HepG2 (cell line): ENCODE data around the gene TUT1. TPM values are rescaled to one million over a fixed set of nuclear protein-coding genes. Genes with fewer than 3 reads are reported as not detected.

Experiments used
- DBP ChIP-seq: sonication (generic); formaldehyde crosslinking; IDR thresholded peaks from 2 replicates; pipeline ENCODE4 v1.4.0; 2020; ENCODE audit warnings: missing genetic modification reagents; ENCODE audit errors: not compliant biosample characterization
- FUBP1 ChIP-seq: sonication (generic); formaldehyde crosslinking; IDR thresholded peaks from 2 replicates; pipeline ENCODE4 v1.5.1; 2020; ENCODE audit warnings: missing genetic modification reagents, mild to moderate bottlenecking, borderline replicate concordance
- GMEB1 ChIP-seq: sonication (generic); formaldehyde crosslinking; IDR thresholded peaks from 2 replicates; pipeline ENCODE4 v1.5.1; 2020; ENCODE audit warnings: missing genetic modification reagents, mild to moderate bottlenecking, borderline replicate concordance
- HMG20B ChIP-seq: conservative IDR thresholded peaks from 2 replicates; pipeline ENCODE4 v1.6.1; 2016; ENCODE audit warnings: missing genetic modification reagents, missing compliant biosample characterization
- LRRFIP1 ChIP-seq: sonication (generic); formaldehyde crosslinking; conservative IDR thresholded peaks from 2 replicates; pipeline ENCODE4 v1.4.0; 2020; ENCODE audit warnings: missing genetic modification reagents
- MIXL1 ChIP-seq: IDR thresholded peaks from 2 replicates; pipeline ENCODE4 v1.6.1; 2016
- PHB2 ChIP-seq: fragments of 450-650 bp; IDR thresholded peaks from 2 replicates; pipeline ENCODE4 v1.6.1; 2018; ENCODE audit not compliant: partially characterized antibody
- PITX1 ChIP-seq: sonication (generic); formaldehyde crosslinking; IDR thresholded peaks from 2 replicates; pipeline ENCODE4 v1.5.1; 2020; ENCODE audit warnings: mild to moderate bottlenecking, missing genetic modification reagents
- RELA ChIP-seq: sonication (generic); formaldehyde crosslinking; IDR thresholded peaks from 2 replicates; pipeline ENCODE4 v1.4.0; 2020; ENCODE audit warnings: missing genetic modification reagents
- RFX3 ChIP-seq: IDR thresholded peaks from 2 replicates; pipeline ENCODE4 v1.6.1; 2016; ENCODE audit warnings: missing biosample characterization, missing genetic modification reagents
- TFDP2 ChIP-seq: sonication (generic); formaldehyde crosslinking; IDR thresholded peaks from 2 replicates; pipeline ENCODE4 v1.4.0; 2020; ENCODE audit warnings: missing genetic modification reagents
- TIGD3 ChIP-seq: sonication (generic); formaldehyde crosslinking; IDR thresholded peaks from 2 replicates; pipeline ENCODE4 v1.5.1; 2020; ENCODE audit warnings: mild to moderate bottlenecking, missing genetic modification reagents, borderline replicate concordance
- ZNF251 ChIP-seq: sonication (generic); formaldehyde crosslinking; IDR thresholded peaks from 2 replicates; pipeline ENCODE4 v1.9.0; 2021; ENCODE audit warnings: mild to moderate bottlenecking, missing genetic modification reagents
- ZNF256 ChIP-seq: sonication (generic); formaldehyde crosslinking; conservative IDR thresholded peaks from 2 replicates; pipeline ENCODE4 v1.4.0; 2020; ENCODE audit warnings: missing genetic modification reagents
- ZNF263 ChIP-seq: sonication (generic); formaldehyde crosslinking; IDR thresholded peaks from 2 replicates; pipeline ENCODE4 v1.4.0; 2020; ENCODE audit warnings: missing genetic modification reagents
- ZNF558 ChIP-seq: sonication (generic); formaldehyde crosslinking; IDR thresholded peaks from 2 replicates; pipeline ENCODE4 v1.9.0; 2022; ENCODE audit warnings: mild to moderate bottlenecking, missing genetic modification reagents, borderline replicate concordance
- ZSCAN5A ChIP-seq: sonication (generic); formaldehyde crosslinking; IDR thresholded peaks from 2 replicates; pipeline ENCODE4 v1.8.0; 2022; ENCODE audit warnings: mild to moderate bottlenecking, missing genetic modification reagents, borderline replicate concordance
- polyA plus RNA-seq, 8 experiments: library from polyadenylated mRNA; depleted of rRNA in 3 of 8; stranded (reverse) in 7 of 8; unstranded in 1 of 8; fragments of >200 nt; fragmentation: Illumina TruSeq in 4 of 8; extraction: Trizol in 4 of 8; gene quantifications; 2 replicates each; pipeline versions ENCODE4 v1.2.1 to v1.2.3, GENCODE V29; 2011 to 2016; ENCODE audit warnings: low read depth in 4 of 8, missing spikeins in 1 of 8, mixed read lengths in 1 of 8; ENCODE audit not compliant: insufficient read depth in 1 of 8
- total RNA-seq, 5 experiments: library from RNA; depleted of rRNA; stranded (reverse); fragments of >200 nt; fragmentation: Illumina TruSeq; extraction: Trizol; gene quantifications; 2 replicates each; pipeline ENCODE4 v1.2.3, GENCODE V29; 2016; ENCODE audit warnings: low read depth in 1 of 5

Gene TUT1
- total and polyA plus RNA-seq, 2 of the 13 experiments (the other 11 are each of a cell fraction or from before 2014, with no cell fraction given), result 9.7 to 14.3 TPM

- TF ChIP-seq DBP (CRISPR knock-in tag) (no peak), LRRFIP1 (CRISPR knock-in tag) (no peak), HMG20B (CRISPR knock-in tag) (no peak), TFDP2 (CRISPR knock-in tag) (no peak), RELA (CRISPR knock-in tag) (no peak), PHB2 (no peak), ZNF256 (CRISPR knock-in tag) (no peak), TIGD3 (no peak), MIXL1 (CRISPR knock-in tag) (no peak; the same call in 1 of the 2 replicates), PITX1 (CRISPR knock-in tag) (peak; percentile 21; the same call in 1 of the 2 replicates), ZSCAN5A (CRISPR knock-in tag) (0 out of 2 replicates have a peak, but pooled peaks have one; percentile 41), ZNF558 (CRISPR knock-in tag) (peak; percentile 21; the same call in 1 of the 2 replicates), ZNF251 (CRISPR knock-in tag) (no peak), FUBP1 (CRISPR knock-in tag) (no peak), RFX3 (no peak), GMEB1 (CRISPR knock-in tag) (0 out of 2 replicates have a peak, but pooled peaks have one; percentile 21), ZNF263 (no peak)
These were observed 48.4 kb downstream of the TUT1 start (continued) for GRCh38 chr11:62542750-62543567.
